HG03108 (cell line): ENCODE measurements around the gene SLC35A3.
A peak's percentile ranks its signal among the peaks of the same experiment; 100 is the strongest.
"Not testable (repeated sequence)": the region's sequence is repeated elsewhere in the genome, so short reads cannot be mapped to it uniquely, and the experiment has no call there.

ENCODE experiments used
- ATAC-seq: cut with Tn5 transposase; IDR thresholded peaks from one replicate; pipeline ENCODE4 v1.9.1; 2021; ENCODE audit warnings: moderate library complexity; ENCODE audit not compliant: unreplicated experiment

The SLC35A3 gene

GRCh38 chr1:99972066-99972465 lies 2.3 kb downstream of the SLC35A3 start:
- not testable (repeated sequence) for ATAC-seq

DNA sequence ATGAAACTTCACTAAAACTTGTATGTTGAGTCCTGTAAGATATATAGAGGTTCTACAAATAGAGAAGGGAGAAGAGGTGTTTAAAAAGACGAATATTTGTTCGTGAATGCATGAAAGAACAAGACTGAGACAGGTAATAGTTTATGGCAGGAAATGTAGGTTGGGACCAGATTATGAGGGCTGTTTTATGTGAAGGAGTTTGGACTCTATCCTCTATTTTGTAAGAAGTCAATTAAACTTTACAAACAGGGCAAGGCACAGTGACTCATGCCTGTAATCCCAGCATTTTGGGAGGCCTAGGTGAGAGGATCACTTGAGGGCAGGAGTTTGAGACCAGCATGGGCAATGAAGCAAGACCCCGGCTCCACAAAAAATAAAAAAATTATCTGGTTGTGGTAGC lies 5.7 kb downstream of the SLC35A3 start:
- no peak for ATAC-seq

- ATAC-seq, result not testable (repeated sequence)
Observed at GRCh38 chr1:99977326-99977725, 7.5 kb downstream of the SLC35A3 start.

DNA sequence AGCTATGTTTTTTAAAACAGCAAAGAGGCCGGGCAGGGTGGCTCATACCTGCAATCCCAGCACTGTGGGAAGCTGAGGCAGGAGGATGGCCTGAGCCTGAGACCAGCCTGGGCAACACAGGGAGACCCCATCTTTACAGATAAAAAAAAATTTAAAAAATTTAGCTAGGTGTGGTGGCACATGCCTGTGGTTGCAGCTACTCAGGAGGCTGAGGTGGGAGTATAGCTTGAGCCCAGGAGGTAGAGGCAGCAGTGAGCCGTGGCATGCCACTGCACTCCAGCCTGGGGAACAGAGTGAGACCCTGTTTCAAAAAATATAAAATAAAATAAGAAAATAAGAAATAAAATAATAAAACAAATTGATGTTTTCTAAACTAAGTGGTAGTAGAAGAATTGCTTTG lies 8.4 kb downstream of the SLC35A3 start:
- ATAC-seq, result no peak

GRCh38 chr1:99979091-99979490 lies 9.3 kb downstream of the SLC35A3 start:
- ATAC-seq, result no peak

DNA sequence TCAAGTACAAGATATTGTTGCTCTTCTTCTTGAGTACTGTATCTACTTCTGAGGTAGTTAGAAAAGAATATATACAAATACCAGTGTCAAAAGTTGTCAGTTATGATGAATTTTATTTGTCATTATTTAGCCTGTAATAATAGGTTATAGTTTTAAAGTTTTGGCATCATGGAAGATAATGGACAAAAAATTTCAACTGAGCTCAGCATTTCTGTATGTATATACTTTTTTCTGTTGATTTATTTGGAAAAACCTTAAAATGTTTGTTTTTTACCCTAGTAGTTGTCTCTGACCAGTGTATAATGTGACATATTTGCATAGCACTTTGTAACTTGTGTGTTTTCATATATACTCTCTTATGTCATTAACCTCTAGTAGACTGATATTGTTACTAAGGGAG lies 11.1 kb downstream of the SLC35A3 start:
- ATAC-seq, result no peak

GRCh38 chr1:99986656-99987225 lies 16.9 kb downstream of the SLC35A3 start:
- ATAC-seq, result no peak

- no peak for ATAC-seq
Observed at GRCh38 chr1:99988210-99988765, 18.5 kb downstream of the SLC35A3 start.

DNA sequence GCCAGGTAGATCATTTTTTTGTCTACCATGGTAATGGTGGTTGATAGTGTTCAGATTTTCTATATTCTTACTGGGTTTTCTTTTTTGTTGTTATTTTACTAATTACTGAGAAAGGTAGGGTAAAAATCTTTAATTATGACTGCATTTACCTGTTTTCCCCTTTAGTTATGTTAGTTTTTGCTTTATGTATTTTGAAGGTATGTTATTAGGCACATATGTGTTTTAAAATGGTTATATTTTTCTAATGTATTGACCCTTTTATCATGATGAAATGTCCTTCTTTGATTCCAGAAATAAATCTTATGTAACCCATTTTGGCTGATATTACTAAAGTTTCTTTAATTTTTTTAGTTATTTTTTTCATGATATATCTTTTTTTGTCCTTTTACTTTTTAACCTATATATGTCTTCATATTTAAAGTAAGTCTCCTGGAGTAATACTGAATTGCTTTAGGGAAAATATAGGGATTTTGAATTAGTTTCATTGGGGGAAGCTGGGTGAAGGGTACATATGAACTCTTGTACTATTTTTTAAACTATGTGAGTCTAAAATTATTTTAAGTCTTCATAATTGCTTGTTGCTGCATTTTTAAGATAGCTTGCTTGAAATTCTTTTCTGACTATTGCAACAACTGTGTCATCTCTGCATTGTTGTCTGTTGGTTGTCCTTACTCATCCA lies 22.4 kb downstream of the SLC35A3 start:
- ATAC-seq, result no peak

DNA sequence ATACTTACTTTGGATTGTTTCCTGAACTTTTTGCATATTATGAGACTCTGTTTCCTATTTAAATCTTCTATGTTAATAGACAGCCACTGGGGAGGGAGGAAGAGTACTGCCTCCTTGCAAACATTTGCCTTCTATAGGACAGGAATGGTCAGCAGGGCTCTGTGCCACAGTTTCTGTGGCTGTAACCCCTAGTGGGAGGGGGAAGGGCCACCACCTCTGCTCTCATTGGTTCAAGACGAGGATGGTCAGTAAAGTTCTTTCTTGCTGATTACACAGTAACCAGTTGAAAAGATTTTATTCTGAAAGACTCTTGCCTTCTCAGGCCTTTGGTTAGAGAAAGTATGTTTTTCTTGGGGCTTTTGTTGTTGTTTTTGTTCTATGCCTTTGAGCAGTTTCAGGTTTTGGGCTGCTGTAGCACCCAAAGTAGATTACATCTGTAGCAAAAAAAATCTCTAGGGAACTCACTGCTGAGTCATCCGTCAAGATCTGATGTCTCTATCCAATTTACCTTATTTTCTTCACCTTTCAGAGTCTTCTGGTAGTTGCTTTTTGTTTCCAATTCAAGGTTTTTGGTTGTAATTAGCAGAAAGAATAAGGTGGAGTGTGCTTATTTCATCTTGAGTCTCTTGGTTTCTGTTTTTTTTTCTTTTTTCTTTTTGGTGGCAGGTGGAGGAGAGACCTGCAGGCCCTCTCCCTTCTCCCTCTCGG lies 23.1 kb downstream of the SLC35A3 start:
- ATAC-seq, result peak; percentile 52

- no peak for ATAC-seq
Observed at GRCh38 chr1:99993468-99993845, 23.7 kb downstream of the SLC35A3 start.

DNA sequence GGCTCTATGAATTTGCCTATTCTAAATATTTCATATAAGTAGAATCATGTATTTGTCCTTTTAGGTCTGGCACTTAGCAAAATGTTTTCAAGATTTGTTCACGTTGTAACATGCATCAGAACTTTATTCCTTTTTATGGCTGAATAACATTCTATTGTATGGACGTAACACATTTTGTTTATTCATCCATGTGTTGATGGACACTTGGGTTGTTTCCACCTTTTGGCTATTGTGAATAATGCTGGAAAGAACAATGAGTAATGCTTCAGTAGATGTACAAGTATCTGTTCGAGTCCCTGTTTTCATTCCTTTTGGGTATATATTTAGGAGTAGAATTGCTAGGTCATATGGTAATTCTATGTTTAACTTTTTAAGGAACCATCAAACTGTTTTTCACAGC lies 24.7 kb downstream of the SLC35A3 start:
- no peak for ATAC-seq

DNA sequence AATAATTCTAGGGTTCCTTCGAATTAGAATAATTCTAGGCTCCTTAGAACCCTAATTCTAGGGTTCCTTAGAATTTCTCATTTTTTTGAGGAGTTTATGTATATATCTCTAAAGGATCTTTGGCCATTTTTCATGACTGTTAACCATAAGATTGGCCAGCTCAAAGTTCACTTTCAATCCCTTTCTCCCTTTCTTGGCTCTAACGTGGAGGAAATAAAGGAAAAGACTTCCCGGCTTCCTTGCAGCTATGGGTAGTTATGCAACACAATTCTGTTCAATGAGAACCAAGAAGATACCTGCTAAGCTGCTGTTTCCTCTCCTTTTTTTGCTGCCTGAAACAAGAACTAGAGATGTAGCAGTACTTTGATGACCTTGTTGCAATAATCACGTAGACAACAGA lies 27.2 kb downstream of the SLC35A3 start:
- no peak for ATAC-seq

DNA sequence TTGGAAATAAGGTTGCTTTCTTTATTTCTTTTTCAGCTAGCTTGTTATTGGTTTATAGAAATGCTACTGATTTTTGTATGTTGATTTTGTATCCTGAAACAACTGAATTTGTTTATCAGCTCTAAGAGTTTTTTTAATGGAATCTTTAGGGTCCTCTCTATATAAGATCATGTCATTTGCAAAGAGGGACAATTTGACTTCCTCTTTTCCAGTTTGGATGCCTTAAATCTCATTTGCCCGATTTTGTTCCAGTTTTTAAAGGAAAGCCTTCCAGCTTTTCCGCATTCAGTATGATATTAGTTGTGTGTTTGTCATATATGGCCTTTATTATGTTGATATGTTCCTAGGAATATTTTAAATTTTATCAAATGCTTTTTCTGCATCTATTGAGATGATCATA lies 31.7 kb downstream of the SLC35A3 start:
- ATAC-seq, result no peak

- ATAC-seq, result no peak
Observed at GRCh38 chr1:100005424-100005823, 35.6 kb downstream of the SLC35A3 start.

DNA sequence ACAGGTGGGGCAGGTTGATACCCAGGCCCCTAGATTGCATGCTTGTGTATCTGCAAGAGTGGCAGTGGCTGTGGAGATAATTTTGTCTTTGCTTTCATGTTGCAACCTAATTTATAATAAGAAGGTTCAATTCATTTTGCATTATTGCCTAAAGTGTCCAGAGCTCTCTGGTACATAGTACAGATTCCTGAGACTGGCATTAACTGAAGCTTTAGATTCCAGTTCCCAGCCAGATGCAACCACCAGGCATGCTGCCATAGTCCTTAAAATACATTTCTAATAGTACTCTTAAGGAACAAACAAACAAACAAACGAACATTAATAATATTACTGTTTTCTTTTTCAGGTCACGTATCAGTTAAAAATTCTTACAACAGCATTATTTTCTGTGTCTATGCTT lies 36.9 kb downstream of the SLC35A3 start:
- ATAC-seq, result no peak

DNA sequence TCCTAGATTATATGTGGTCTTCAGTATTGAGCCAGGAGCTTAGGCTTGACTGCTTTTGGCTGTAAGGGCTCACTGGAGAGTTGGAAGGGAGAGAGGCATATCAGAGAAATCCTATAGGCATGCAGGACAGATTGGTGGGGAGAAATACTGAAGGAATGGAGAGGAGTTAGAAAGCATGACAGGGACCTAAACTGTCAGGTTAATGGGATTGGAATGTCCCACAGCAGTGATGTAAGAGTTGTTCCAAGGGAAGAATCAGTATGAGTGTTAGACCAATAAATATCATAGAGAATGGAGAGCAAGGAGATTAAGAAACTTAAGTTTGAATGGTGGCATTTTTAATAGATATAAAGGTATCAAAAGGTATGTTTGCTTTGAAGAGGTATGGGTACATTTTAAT lies 39.7 kb downstream of the SLC35A3 start:
- ATAC-seq, result no peak

DNA sequence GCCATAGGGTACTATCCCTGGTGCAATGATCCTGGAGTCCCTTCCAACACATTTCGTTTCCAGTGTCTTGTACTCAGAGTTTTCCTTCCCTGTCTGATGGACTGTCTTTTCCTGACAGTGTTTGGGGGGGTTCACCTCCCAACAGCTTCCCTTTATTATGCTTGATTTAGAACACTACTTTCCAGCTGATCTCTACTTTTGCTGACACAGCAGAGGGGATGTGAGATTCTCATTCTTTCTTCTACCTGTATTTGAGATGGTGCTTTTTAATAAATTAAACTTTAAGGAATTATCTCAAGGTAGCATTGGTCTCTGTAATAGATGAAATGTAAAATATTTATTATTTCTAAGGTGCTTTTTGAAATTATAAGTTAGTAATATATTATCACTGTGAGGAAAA lies 41.0 kb downstream of the SLC35A3 start:
- no peak for ATAC-seq

- no peak for ATAC-seq
Observed at GRCh38 chr1:100019220-100019619, 49.4 kb downstream of the SLC35A3 start.

DNA sequence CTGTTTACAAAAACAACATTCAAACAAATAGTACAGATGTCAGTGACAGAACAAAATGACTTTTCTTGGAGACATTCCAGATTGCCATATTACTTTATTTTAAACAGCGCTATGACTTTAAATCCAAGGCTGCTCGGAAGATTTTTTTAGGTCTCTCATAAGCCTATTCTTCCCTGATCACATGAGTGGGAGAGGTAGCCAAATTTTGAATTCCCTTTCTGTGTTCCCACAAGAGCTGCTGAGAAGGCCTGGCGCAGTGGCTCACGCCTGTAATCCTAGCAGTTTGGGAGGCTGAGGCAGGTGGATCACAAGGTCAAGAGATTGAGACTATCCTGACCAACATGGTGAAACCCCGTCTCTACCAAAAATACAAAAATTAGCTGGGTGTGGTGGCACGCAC lies 53.7 kb downstream of the SLC35A3 start:
- no peak for ATAC-seq

DNA sequence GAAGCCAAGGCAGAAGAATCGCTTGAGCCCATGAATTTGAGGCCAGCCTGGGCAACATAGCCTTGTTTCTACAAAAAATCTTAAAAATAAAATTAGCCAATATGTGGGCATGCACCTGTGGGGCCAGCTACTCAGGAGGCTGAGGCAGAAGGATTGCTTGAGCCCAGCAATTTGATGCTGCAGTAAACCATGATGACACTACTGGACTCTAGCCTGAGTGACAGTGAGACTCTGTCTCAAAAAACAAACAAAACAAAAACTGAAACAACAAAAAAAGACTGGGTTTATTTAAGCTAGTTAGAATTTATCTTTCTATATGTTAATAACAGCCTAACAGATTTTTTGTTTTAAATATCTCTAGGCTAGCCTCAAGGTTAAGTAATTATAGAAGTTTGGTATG lies 57.4 kb downstream of the SLC35A3 start:
- no peak for ATAC-seq

- ATAC-seq, result no peak
Observed at GRCh38 chr1:100028765-100029164, 59.0 kb downstream of the SLC35A3 start.
